Right renal pelvis (tissue), 4 donors: ENCODE measurements around the gene CRBN. TPM values are rescaled to one million over a fixed set of nuclear protein-coding genes. Genes with fewer than 3 reads are reported as not detected.

Source experiments
- DNase-seq, 4 donors: peaks; one replicate each; pipeline ENCODE4 v3.0.0-alpha.2; 2013; ENCODE audit warnings: low read depth in 4 of 4, low spot score in 3 of 4, missing footprints in 1 of 4
- polyA plus RNA-seq, 4 donors: library from polyadenylated mRNA; unstranded; fragments of 120-200 nt; gene quantifications; one replicate each; pipeline ENCODE4 v1.2.1, GENCODE V29; 2013; ENCODE audit not compliant: insufficient read length in 4 of 4

Gene CRBN
- polyA plus RNA-seq, 4 donors, result 59.0 to 81.4 (median 76.1) TPM

- DNase-seq, result no peak
These were observed 1.5 kb downstream of the CRBN start for GRCh38 chr3:3177861-3178497.

- no peak for DNase-seq
These were observed 6.9 kb downstream of the CRBN start for GRCh38 chr3:3172627-3173026.

GRCh38 chr3:3170998-3171397, 8.5 kb downstream of the CRBN start:
- peak in 1 of 4 donors; percentile 8 for DNase-seq

GRCh38 chr3:3165650-3166049, 13.8 kb downstream of the CRBN start:
- no peak for DNase-seq

- DNase-seq, result no peak
These were observed 14.2 kb downstream of the CRBN start for GRCh38 chr3:3165241-3165640.

GRCh38 chr3:3160826-3161225, 18.7 kb downstream of the CRBN start:
- no peak for DNase-seq

GRCh38 chr3:3157484-3157883, 22.0 kb downstream of the CRBN start:
- DNase-seq, result no peak

GRCh38 chr3:3154879-3155610, 24.4 kb downstream of the CRBN start:
- no peak for DNase-seq

GRCh38 chr3:3151513-3151912, 28.0 kb downstream of the CRBN start:
- no peak for DNase-seq

GRCh38 chr3:3149560-3149959, 29.9 kb downstream of the CRBN start:
- no peak for DNase-seq

GRCh38 chr3:3145831-3146230, 33.7 kb downstream of the CRBN start:
- DNase-seq, result no peak

- no peak for DNase-seq
These were observed 37.6 kb downstream of the CRBN start for GRCh38 chr3:3141939-3142338.

GRCh38 chr3:3137526-3137925, 42.0 kb downstream of the CRBN start:
- DNase-seq, result no peak

GRCh38 chr3:3134750-3135448, 44.6 kb downstream of the CRBN start:
- DNase-seq, result no peak

- no peak for DNase-seq
These were observed 46.0 kb downstream of the CRBN start for GRCh38 chr3:3133500-3133899.

GRCh38 chr3:3129579-3129978, 49.9 kb downstream of the CRBN start:
- no peak for DNase-seq

GRCh38 chr3:3127432-3128010, 52.0 kb downstream of the CRBN start:
- DNase-seq, result no peak

- peak; percentile 89 to 93 (median 93) for DNase-seq
These were observed 52.7 kb downstream of the CRBN start, which contains the start of gene TRNT1 for GRCh38 chr3:3126477-3127431. Gene TRNT1, plus strand, starts transcription at chr3:3126940. Its CDS starts 2,101 bp downstream, at chr3:3129041.

GRCh38 chr3:3125977-3126376, 53.5 kb downstream of the CRBN start:
- no peak for DNase-seq

GRCh38 chr3:3119393-3119851, 60.1 kb downstream of the CRBN start:
- DNase-seq, result no peak
